ENCODE data around the gene CHCHD6. TPM values are rescaled to one million over a fixed set of nuclear protein-coding genes. Genes with fewer than 3 reads are reported as not detected.
A peak's percentile ranks its signal among the peaks of the same experiment; 100 is the strongest.

Gene CHCHD6
- total RNA-seq, 1 experiment from 2014 or later, result 45.9 TPM

DNA sequence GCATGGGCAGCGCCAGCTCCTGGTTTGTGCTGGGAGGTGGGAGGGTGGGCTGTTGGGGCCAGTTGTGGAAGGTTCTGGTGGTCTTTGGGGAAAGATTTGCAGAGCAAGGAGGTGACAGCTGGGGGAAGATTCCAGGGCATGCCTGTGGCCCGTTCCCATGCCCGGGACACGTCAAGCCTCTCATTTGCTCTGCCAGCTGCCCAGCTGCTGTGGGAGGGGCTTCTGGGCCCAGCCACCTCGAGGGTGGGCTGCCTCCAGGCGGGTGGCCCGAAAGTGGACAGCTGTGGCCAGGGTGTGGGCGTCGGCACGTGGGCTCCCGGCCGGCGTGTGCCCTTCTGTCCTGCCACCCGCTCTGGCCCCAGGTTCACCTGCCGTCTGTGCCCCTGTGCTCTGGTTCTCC, 296.1 kb downstream of the CHCHD6 start:
- H3K4me1 Mint-ChIP-seq (ENCODE audit: low read depth, unreplicated experiment), result peaks cover 44% of the 10 kb centered on the region
- DNase-seq, result no peak
- peak overlapping the region; percentile 52 for H3K27ac Mint-ChIP-seq (ENCODE audit: unreplicated experiment)
- intact Hi-C loops (cut with micrococcal nuclease; ENCODE audit: unreplicated experiment), result no loop called here
- CTCF ChIA-PET, result no interaction called here
- no peak overlapping the region for H3K4me3 Mint-ChIP-seq (ENCODE audit: low read depth, unreplicated experiment)
- H3K9me3 Mint-ChIP-seq (ENCODE audit: low read depth, unreplicated experiment), result no peaks in the 10 kb centered on the region
- no TSS peak for BruUV-seq (replicated peaks)
- TF ChIP-seq, protein P1, sequence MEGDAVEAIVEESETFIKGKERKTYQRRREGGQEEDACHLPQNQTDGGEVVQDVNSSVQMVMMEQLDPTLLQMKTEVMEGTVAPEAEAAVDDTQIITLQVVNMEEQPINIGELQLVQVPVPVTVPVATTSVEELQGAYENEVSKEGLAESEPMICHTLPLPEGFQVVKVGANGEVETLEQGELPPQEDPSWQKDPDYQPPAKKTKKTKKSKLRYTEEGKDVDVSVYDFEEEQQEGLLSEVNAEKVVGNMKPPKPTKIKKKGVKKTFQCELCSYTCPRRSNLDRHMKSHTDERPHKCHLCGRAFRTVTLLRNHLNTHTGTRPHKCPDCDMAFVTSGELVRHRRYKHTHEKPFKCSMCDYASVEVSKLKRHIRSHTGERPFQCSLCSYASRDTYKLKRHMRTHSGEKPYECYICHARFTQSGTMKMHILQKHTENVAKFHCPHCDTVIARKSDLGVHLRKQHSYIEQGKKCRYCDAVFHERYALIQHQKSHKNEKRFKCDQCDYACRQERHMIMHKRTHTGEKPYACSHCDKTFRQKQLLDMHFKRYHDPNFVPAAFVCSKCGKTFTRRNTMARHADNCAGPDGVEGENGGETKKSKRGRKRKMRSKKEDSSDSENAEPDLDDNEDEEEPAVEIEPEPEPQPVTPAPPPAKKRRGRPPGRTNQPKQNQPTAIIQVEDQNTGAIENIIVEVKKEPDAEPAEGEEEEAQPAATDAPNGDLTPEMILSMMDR (IDR thresholded peaks at IDR 0.05; ENCODE audit: unreplicated experiment), result no peak
- peaks cover 51% of the 10 kb centered on the region for H3K36me3 Mint-ChIP-seq (ENCODE audit: insufficient read depth, unreplicated experiment)
- H3K27me3 Mint-ChIP-seq (ENCODE audit: unreplicated experiment), result no peaks in the 10 kb centered on the region

DNA sequence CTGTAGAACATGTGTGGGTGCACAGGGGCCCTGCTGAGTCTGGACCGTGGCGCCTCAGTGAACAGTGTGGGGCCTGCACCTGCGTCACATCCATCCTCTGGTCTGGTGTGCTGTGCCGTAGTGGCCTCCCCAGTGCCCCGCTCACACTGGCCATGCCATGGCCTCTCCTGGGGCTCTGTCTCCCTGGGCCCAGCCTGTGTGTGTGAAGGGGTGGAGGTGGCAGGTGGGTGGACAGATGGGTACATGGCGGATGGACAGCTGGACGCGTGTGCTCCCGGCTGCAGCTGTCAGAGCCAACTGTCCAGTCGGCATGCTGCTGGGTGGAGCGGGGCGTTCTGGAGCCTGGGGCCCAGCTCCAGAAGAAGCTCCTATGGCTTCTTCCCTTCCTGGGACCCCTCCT, 296.7 kb downstream of the CHCHD6 start:
- H3K27ac Mint-ChIP-seq (ENCODE audit: unreplicated experiment), result peak overlapping the region; percentile 52
- intact Hi-C loops (cut with micrococcal nuclease; ENCODE audit: unreplicated experiment), result no loop called here
- peaks cover 44% of the 10 kb centered on the region for H3K4me1 Mint-ChIP-seq (ENCODE audit: low read depth, unreplicated experiment)
- H3K36me3 Mint-ChIP-seq (ENCODE audit: insufficient read depth, unreplicated experiment), result peaks cover 51% of the 10 kb centered on the region
- H3K4me3 Mint-ChIP-seq (ENCODE audit: low read depth, unreplicated experiment), result no peak overlapping the region
- CTCF ChIA-PET, result no interaction called here
- H3K9me3 Mint-ChIP-seq (ENCODE audit: low read depth, unreplicated experiment), result no peaks in the 10 kb centered on the region
- DNase-seq, result no peak
- no TSS peak for BruUV-seq (replicated peaks)
- TF ChIP-seq, protein P1 (IDR thresholded peaks at IDR 0.05; ENCODE audit: unreplicated experiment), result no peak
- H3K27me3 Mint-ChIP-seq (ENCODE audit: unreplicated experiment), result no peaks in the 10 kb centered on the region

DNA sequence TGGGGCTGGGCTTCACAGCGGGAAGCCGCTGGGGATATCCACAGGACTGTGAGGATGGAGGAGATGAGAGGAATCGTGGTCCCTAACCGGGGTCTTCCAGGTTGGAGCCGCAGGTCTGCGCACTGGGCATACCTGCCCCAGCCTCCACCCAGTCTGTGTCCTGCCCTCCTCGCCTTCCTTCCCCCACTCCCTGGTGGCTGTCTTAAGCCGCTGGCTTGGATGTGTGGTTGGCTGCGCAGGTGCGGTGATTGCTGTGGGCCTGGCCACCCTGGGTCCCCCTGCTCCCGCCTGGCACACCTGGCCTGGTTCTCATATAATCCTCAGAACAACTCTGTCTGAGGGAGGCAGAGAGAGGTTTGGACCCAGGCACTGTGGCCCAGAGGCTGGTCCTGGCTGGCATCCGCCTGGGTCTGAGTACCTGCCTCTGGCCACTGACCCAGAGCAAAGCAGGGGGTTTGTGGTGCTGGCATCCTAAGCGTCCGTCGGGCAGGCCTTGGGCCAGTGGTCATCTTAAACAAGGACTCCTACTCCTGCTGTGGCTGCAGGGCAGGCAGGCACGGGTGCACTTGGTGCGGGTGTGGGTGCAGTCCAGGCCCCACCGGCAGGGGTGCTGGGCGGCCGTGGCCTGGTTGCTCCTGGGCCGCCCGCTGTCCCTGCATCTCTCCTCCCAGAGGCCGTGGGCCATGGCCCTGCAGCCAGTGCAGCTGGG, 297.6 kb downstream of the CHCHD6 start:
- H3K27me3 Mint-ChIP-seq (ENCODE audit: unreplicated experiment), result no peaks in the 10 kb centered on the region
- H3K36me3 Mint-ChIP-seq (ENCODE audit: insufficient read depth, unreplicated experiment), result peaks cover 58% of the 10 kb centered on the region
- H3K4me3 Mint-ChIP-seq (ENCODE audit: low read depth, unreplicated experiment), result peak overlapping the region; percentile 44
- no TSS peak for BruUV-seq (replicated peaks)
- H3K9me3 Mint-ChIP-seq (ENCODE audit: low read depth, unreplicated experiment), result no peaks in the 10 kb centered on the region
- CTCF ChIA-PET, result interaction anchor here (1.2 to 1.4 kb wide), 3 partner anchors 250 to 302 kb away, joined by 3 to 7 read pairs (median 4); no protein-coding TSS in a partner anchor
- DNase-seq, result no peak
- TF ChIP-seq, protein P1 (IDR thresholded peaks at IDR 0.05; ENCODE audit: unreplicated experiment), result no peak
- peaks cover 44% of the 10 kb centered on the region for H3K4me1 Mint-ChIP-seq (ENCODE audit: low read depth, unreplicated experiment)
- H3K27ac Mint-ChIP-seq (ENCODE audit: unreplicated experiment), result no peak overlapping the region
- intact Hi-C loops (cut with micrococcal nuclease; ENCODE audit: unreplicated experiment), result no loop called here

DNA sequence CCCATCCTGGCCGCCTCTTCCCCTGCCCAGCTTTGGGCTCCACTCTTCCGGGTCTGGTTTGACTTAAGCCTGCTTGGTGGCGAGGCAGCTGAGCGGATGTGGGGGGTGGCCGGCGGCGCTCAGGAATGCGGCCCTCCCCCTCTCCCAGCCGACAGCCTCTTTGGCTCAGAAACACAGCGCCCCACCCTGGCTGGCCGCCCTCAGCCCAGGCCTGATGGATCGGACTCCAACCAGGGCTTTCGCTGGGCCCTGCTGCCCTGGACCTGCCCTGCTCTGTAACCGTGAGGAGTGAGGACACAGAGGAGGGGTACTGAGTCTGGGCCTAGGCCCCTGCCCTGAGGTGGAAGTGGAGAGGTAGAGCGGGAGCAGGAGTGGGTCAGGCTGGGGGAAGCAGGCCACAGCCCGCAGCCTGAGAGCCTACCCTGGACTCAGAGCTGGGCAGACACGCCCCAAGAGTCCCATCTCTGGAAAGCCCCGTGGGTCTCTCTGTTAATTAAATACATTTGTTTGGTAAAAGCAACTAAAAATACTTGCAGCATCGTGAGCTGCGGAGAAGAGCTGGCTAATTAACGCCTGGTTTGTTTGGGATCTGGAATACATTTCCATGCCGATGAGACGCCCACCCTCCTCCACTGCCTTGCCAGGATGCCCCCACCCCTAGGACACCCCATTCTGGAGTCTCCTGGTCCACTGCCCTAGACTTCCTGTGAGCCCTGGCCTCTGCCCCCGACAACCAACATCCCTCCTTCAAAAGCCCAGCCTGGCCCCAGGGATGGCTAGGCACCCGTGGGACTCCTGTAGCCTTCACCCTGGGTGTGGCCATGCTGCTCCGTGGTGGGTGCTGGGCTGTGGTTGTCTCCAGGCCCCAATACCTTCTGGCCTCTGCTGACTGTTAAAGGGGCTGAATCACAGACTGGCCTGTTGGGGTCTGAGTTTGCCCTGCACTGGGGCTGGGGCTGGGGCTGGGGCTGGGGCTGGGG, 298.4 kb downstream of the CHCHD6 start:
- TF ChIP-seq, protein P1 (IDR thresholded peaks at IDR 0.05; ENCODE audit: unreplicated experiment), result peak; percentile 30
- CTCF ChIA-PET, result interaction anchor here (1.2 to 1.4 kb wide), 3 partner anchors 251 to 302 kb away, joined by 3 to 7 read pairs (median 4); no protein-coding TSS in a partner anchor

More for the DNA sequence above, 298.4 kb downstream of the CHCHD6 start:
- peak overlapping the region; percentile 44 for H3K4me3 Mint-ChIP-seq (ENCODE audit: low read depth, unreplicated experiment)
- no peaks in the 10 kb centered on the region for H3K9me3 Mint-ChIP-seq (ENCODE audit: low read depth, unreplicated experiment)
- peak overlapping the region; percentile 14 for H3K27ac Mint-ChIP-seq (ENCODE audit: unreplicated experiment)
- DNase-seq, result peak; percentile 82
- no TSS peak for BruUV-seq (replicated peaks)
- peaks cover 62% of the 10 kb centered on the region for H3K36me3 Mint-ChIP-seq (ENCODE audit: insufficient read depth, unreplicated experiment)
- peaks cover 43% of the 10 kb centered on the region for H3K4me1 Mint-ChIP-seq (ENCODE audit: low read depth, unreplicated experiment)
- intact Hi-C loops (cut with micrococcal nuclease; ENCODE audit: unreplicated experiment), result no loop called here
- no peaks in the 10 kb centered on the region for H3K27me3 Mint-ChIP-seq (ENCODE audit: unreplicated experiment)
